Endothelial cell of umbilical vein (primary cell): ENCODE data around the gene PTMA. TPM values are rescaled to one million over a fixed set of nuclear protein-coding genes. Genes with fewer than 3 reads are reported as not detected.

Source experiments
- BruUV-seq: library from RNA; stranded (reverse); fragments of 400-500 nt; replicated peaks from 2 replicates; lab custom pipeline; 2021; lab: Mats Ljungman, UMichigan
- CTCF ChIA-PET: fragments of 300-600, 350-600 bp; sonication (Branson Sonifier 250); formaldehyde crosslinking; loops from one replicate; lab custom pipeline; 2021; ENCODE audit warnings: antibody characterized with exemption, inconsistent platforms; lab: Charles Lee
- POLR2A ChIA-PET: fragments of 300-600, 350-600 bp; sonication (Branson Sonifier 250); formaldehyde crosslinking; loops from one replicate; lab custom pipeline; 2021; ENCODE audit warnings: antibody characterized with exemption, inconsistent platforms; lab: Charles Lee
- DNase-seq: peaks from one replicate; pipeline ENCODE4 v3.0.0-alpha.2; 2011; ENCODE audit warnings: low read depth, low spot score
- FAIRE-seq: peaks from 2 replicates; lab custom pipeline; 2011; peaks lifted over from hg19 to GRCh38; lab: Jason Lieb, UNC
- H2AFZ ChIP-seq: 2 replicates; pipeline ENCODE4 v1.6.0; 2012; ENCODE audit warnings: low read depth, low read length, control low read depth, inconsistent platforms
- H3K27ac ChIP-seq: 2 replicates; pipeline ENCODE4 v1.5.1; 2011; ENCODE audit warnings: low read depth, mild to moderate bottlenecking, control low read depth, low read length, moderate library complexity; ENCODE audit not compliant: insufficient read depth
- H3K27me3 ChIP-seq, 2 experiments: 2 replicates each; pipeline versions ENCODE4 v1.6.0 to v1.6.1; 2011; ENCODE audit warnings: low read length in 2 of 2, mixed read lengths in 1 of 2; ENCODE audit not compliant: control insufficient read depth in 2 of 2, insufficient read depth in 2 of 2
- H3K36me3 ChIP-seq, 2 experiments: 2 replicates in 1 of 2; 3 replicates in 1 of 2; pipeline ENCODE4 v1.5.1; 2011; ENCODE audit warnings: low read length in 2 of 2, mild to moderate bottlenecking in 1 of 2, moderate library complexity in 1 of 2; ENCODE audit not compliant: control insufficient read depth in 2 of 2, insufficient read depth in 2 of 2; ENCODE audit errors: extremely low read depth in 1 of 2
- H3K4me1 ChIP-seq: 3 replicates; pipeline ENCODE4 v1.5.1; 2011; ENCODE audit warnings: mild to moderate bottlenecking, low read length; ENCODE audit not compliant: control insufficient read depth, insufficient read depth; ENCODE audit errors: extremely low read depth
- H3K4me2 ChIP-seq: 2 replicates; pipeline ENCODE4 v1.6.1; 2011; ENCODE audit warnings: low read length, control low read depth, mixed read lengths; ENCODE audit not compliant: insufficient read depth
- H3K4me3 ChIP-seq, 3 experiments: fragments of 200-600 bp in 1 of 3; sonication (generic), shearing (Covaris generic) in 1 of 3; replicated peaks in 1 of 3; 2 replicates each; pipeline ENCODE4 v1.5.1; 2011 to 2016; ENCODE audit warnings: control low read depth in 3 of 3, low read length in 3 of 3, mild to moderate bottlenecking in 2 of 3, inconsistent platforms in 1 of 3, low read depth in 1 of 3, moderate library complexity in 1 of 3; ENCODE audit not compliant: insufficient read depth in 1 of 3
- H3K79me2 ChIP-seq: 2 replicates; pipeline ENCODE4 v1.6.0; 2012; ENCODE audit warnings: low read length, inconsistent platforms; ENCODE audit not compliant: control insufficient read depth, insufficient read depth
- H3K9ac ChIP-seq: replicated peaks from 2 replicates; pipeline ENCODE3; 2011; ENCODE audit warnings: low read length, control low read depth; ENCODE audit not compliant: insufficient read depth; ENCODE audit errors: extremely low read depth
- H3K9me1 ChIP-seq: replicated peaks from 3 replicates; pipeline ENCODE4 v1.6.0; 2011; ENCODE audit warnings: mild to moderate bottlenecking, low read length; ENCODE audit not compliant: control insufficient read depth, insufficient read depth; ENCODE audit errors: extremely low read depth
- H3K9me3 ChIP-seq: replicated peaks from 2 replicates; pipeline ENCODE4 v1.5.1; 2012; ENCODE audit warnings: low read length, inconsistent platforms; ENCODE audit not compliant: control insufficient read depth, insufficient read depth
- H4K20me1 ChIP-seq: replicated peaks from 2 replicates; pipeline ENCODE3; 2011; ENCODE audit warnings: mild to moderate bottlenecking, low read length; ENCODE audit not compliant: control insufficient read depth, insufficient read depth; ENCODE audit errors: extremely low read depth
- EZH2 ChIP-seq: IDR thresholded peaks from 2 replicates; pipeline ENCODE4 v1.6.1; 2012; ENCODE audit warnings: borderline replicate concordance, low read depth, mild to moderate bottlenecking, moderate library complexity, low read length, inconsistent platforms; ENCODE audit not compliant: severe bottlenecking
- FOS ChIP-seq: IDR thresholded peaks from 2 replicates; pipeline ENCODE4 v1.6.1; 2011; ENCODE audit warnings: mild to moderate bottlenecking, low read length, moderate library complexity, borderline replicate concordance; ENCODE audit not compliant: insufficient read depth
- GATA2 ChIP-seq: IDR thresholded peaks from 2 replicates; pipeline ENCODE4 v1.7.0; 2011; ENCODE audit warnings: low read depth, mild to moderate bottlenecking, moderate library complexity, mixed read lengths, low read length; ENCODE audit not compliant: insufficient read length, insufficient read depth
- JUN ChIP-seq: IDR thresholded peaks from 2 replicates; pipeline ENCODE4 v1.6.1; 2011; ENCODE audit warnings: borderline replicate concordance, low read depth; ENCODE audit not compliant: insufficient read length, insufficient read depth
- MYC ChIP-seq: IDR thresholded peaks from one replicate; pipeline ENCODE4 v1.6.1; 2011; ENCODE audit warnings: mild to moderate bottlenecking, low read depth, low read length
- POLR2A ChIP-seq: IDR thresholded peaks from 2 replicates; pipeline ENCODE4 v1.6.1; 2012; ENCODE audit warnings: low read depth, mild to moderate bottlenecking, control low read depth, low read length
- POLR2AphosphoS5 ChIP-seq: IDR thresholded peaks from 2 replicates; pipeline ENCODE4 v1.6.1; 2012; ENCODE audit warnings: low read depth, mild to moderate bottlenecking, control low read depth, low read length, moderate library complexity; ENCODE audit not compliant: insufficient read depth
- dilution Hi-C: fragments of 300-500 bp; cut with MboI; formaldehyde crosslinking; loops from one replicate; pipeline ENCODE4 v1.15.0; 2019; ENCODE audit warnings: low sequenced_read_pairs; ENCODE audit not compliant: extremely low pct_ligation_motif_present
- intact Hi-C: fragments of 100-400 bp; cut with micrococcal nuclease; formaldehyde crosslinking; loops from one replicate; pipeline ENCODE4 v1.10.0; 2022
- polyA plus RNA-seq, 4 experiments: library from polyadenylated mRNA; depleted of rRNA in 3 of 4; stranded (reverse) in 3 of 4; unstranded in 1 of 4; fragments of >200 nt; gene quantifications; 2 replicates each; pipeline versions ENCODE4 v1.2.1 to v1.2.3, GENCODE V29; 2011 to 2012; ENCODE audit warnings: missing spikeins in 1 of 4
- total RNA-seq: library from RNA; stranded (reverse); gene quantifications from 2 replicates; pipeline ENCODE4 v1.2.3, GENCODE V29; 2021
- TF ChIP-seq, protein P1 (sequence below): IDR thresholded peaks from 2 replicates; pipeline ENCODE4 v1.6.1; 2011; ENCODE audit not compliant: insufficient read depth, insufficient read length
- TF ChIP-seq, protein P2 (sequence below), 2 donors: IDR thresholded peaks; 1 replicate in 1 of 2; 2 replicates in 1 of 2; pipeline ENCODE4 v1.5.1; 2011; ENCODE audit warnings: low read length in 2 of 2, mild to moderate bottlenecking in 2 of 2, moderate library complexity in 2 of 2, control low read depth in 1 of 2, inconsistent platforms in 1 of 2, low read depth in 1 of 2; ENCODE audit not compliant: insufficient read depth in 1 of 2; ENCODE audit errors: extremely low read depth in 1 of 2

PTMA gene
- total and polyA plus RNA-seq, 2 donors (not counting 3 experiments of a cell fraction or from before 2014, with no cell fraction given), result 404 to 1,488 TPM

DNA sequence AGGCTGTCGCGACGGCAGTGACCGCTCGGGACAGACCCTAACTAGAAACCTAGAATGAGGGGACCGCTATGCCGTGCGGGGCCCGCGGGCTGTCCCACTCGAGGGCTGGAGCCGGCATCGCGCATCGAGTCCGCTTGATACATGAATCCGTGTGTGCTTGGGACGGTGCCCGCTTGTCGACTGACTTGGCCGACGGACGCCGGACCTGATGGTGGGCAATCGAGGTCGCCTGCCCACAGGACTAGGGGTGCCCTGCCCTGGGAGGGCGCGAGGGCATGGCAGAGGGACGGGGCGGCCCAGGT, 749 bp upstream of the PTMA start:
- peak overlapping the region in 2 of 3 experiments; percentile 21 to 30 for H3K4me3 ChIP-seq
- no peak for TF ChIP-seq POLR2A
- CTCF ChIA-PET, result interaction anchor here (1.2 to 13.8 kb wide), 5 partner anchors 11 to 65 kb away, joined by 3 to 583 read pairs (median 9); no protein-coding TSS in a partner anchor
- peaks cover 41% of the 10 kb centered on the region for H3K79me2 ChIP-seq
- peak; percentile 69 for DNase-seq
- H3K4me2 ChIP-seq, result peak overlapping the region; percentile 33
- dilution Hi-C loops (no loop called here), intact Hi-C loops (loop anchor here (1.0 to 5.0 kb wide), 2 partner anchors 45 to 195 kb away; no protein-coding TSS in a partner anchor)
- peak overlapping the region; percentile 89 for H3K9ac ChIP-seq
- no peak for FAIRE-seq
- peaks cover 18% of the 10 kb centered on the region for H3K4me1 ChIP-seq
- BruUV-seq, result no TSS peak
- POLR2A ChIA-PET, result interaction anchor here (0.8 to 1.6 kb wide), 7 partner anchors 10 to 99 kb away, joined by 3 to 15 read pairs (median 5); no protein-coding TSS in a partner anchor
- peaks cover 10 to 11% of the 10 kb centered on the region in 2 experiments for H3K36me3 ChIP-seq
- H3K27ac ChIP-seq, result peak overlapping the region; percentile 89
- no peaks in the 10 kb centered on the region for H4K20me1 ChIP-seq
- no peaks in the 10 kb centered on the region for H3K9me1 ChIP-seq
- H2AFZ ChIP-seq, result peak overlapping the region; percentile 92
- no peaks in the 10 kb centered on the region for H3K27me3 ChIP-seq
- H3K9me3 ChIP-seq, result no peaks in the 10 kb centered on the region

DNA sequence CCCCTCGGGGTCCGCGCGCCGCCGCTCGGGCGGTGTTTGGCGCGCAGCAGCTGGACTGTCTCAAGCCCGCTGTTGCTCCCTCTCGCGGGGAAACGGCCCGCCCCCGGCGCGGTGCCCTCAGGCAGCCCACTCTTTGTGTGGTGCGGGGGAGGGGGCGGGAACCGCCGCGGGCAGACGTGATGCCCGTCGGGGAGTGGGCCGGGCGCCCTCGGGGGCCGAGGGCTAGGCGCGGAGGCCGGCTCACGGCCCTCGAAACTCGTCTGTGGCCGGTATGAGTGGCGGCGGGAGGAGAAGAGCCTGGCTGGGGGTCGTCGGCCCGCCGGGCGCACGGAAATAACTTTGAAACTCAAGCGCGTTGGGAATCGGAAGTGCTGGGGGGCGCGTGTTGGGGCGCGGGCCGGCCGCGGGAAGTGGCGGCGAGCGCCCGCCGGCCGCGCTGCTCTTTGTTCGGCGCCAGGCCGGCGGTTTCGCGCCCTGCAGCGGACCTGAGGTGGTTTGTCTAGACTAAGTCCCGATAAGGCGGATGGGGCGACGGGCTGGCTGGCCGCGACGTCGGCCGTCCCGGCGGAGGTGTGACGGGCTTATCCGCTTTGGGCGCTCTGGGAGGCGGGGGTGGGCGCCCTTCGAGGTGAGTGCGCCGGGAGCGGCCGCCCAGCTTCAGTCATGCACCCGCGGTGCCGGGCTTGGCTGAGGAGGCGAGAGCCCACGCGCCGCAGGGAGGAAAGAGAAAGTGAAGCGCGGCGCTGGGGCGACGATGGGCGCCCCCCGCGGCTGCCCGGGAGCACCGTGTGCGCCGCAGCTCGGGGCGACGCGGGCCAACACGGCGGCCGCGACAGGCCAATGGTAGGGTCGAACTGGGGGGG, 679 bp downstream of the PTMA start:
- TF ChIP-seq, protein P1, sequence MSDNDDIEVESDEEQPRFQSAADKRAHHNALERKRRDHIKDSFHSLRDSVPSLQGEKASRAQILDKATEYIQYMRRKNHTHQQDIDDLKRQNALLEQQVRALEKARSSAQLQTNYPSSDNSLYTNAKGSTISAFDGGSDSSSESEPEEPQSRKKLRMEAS, result no peak
- no peak for TF ChIP-seq JUN
- TF ChIP-seq GATA2, result no peak
- TF ChIP-seq MYC, result no peak
- TF ChIP-seq POLR2AphosphoS5, result peak; percentile 53
- no peak for TF ChIP-seq FOS
- no peak for TF ChIP-seq EZH2
- TF ChIP-seq, protein P2, sequence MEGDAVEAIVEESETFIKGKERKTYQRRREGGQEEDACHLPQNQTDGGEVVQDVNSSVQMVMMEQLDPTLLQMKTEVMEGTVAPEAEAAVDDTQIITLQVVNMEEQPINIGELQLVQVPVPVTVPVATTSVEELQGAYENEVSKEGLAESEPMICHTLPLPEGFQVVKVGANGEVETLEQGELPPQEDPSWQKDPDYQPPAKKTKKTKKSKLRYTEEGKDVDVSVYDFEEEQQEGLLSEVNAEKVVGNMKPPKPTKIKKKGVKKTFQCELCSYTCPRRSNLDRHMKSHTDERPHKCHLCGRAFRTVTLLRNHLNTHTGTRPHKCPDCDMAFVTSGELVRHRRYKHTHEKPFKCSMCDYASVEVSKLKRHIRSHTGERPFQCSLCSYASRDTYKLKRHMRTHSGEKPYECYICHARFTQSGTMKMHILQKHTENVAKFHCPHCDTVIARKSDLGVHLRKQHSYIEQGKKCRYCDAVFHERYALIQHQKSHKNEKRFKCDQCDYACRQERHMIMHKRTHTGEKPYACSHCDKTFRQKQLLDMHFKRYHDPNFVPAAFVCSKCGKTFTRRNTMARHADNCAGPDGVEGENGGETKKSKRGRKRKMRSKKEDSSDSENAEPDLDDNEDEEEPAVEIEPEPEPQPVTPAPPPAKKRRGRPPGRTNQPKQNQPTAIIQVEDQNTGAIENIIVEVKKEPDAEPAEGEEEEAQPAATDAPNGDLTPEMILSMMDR (IDR thresholded peaks at IDR 0.05; ENCODE audit: extremely low read depth in 1 of 2, insufficient read depth in 1 of 2, low read depth in 1 of 2, low read length in 2 of 2), result peak in 1 of 2 donors; percentile 9
- peak; percentile 15 for TF ChIP-seq POLR2A
- Histone ChIP-seq H3K27me3 (no peaks in the 10 kb centered on the region), H3K4me1 (peaks cover 18% of the 10 kb centered on the region), H3K4me2 (peak overlapping the region; percentile 62), H3K27ac (peak overlapping the region; percentile 83), H3K9me1 (no peaks in the 10 kb centered on the region), H3K36me3 (peaks cover 11 to 14% of the 10 kb centered on the region in 2 experiments), H4K20me1 (no peaks in the 10 kb centered on the region), H3K79me2 (peaks cover 41% of the 10 kb centered on the region), H2AFZ (no peak overlapping the region), H3K9me3 (no peaks in the 10 kb centered on the region), H3K9ac (peak overlapping the region; percentile 96), H3K4me3 (peak overlapping the region; percentile 82 to 98 (median 86))
- DNase-seq (peak; percentile 46), FAIRE-seq (no peak)
- BruUV-seq, result TSS peak; percentile 79
- ChIA-PET CTCF (interaction anchor here (0.6 to 13.8 kb wide), 4 partner anchors 23 to 59 kb away, joined by 4 to 583 read pairs (median 8); no protein-coding TSS in a partner anchor), POLR2A (interaction anchor here (0.8 to 1.7 kb wide), 8 partner anchors 22 to 101 kb away, joined by 3 to 15 read pairs (median 5); no protein-coding TSS in a partner anchor)
- intact Hi-C loops, result loop anchor here (1.0 to 5.0 kb wide), 5 partner anchors 43 to 197 kb away; partner anchors contain the start of gene PDE6D
- dilution Hi-C loops, result no loop called here
